Endothelial cell of umbilical vein (primary cell): ENCODE measurements around the gene SKOR1.

Experiments used
- CTCF ChIP-seq, 2 donors: IDR thresholded peaks; 1 replicate in 1 of 2; 2 replicates in 1 of 2; pipeline ENCODE4 v1.5.1; 2011; ENCODE audit warnings: low read length in 2 of 2, mild to moderate bottlenecking in 2 of 2, moderate library complexity in 2 of 2, control low read depth in 1 of 2, inconsistent platforms in 1 of 2, low read depth in 1 of 2; ENCODE audit not compliant: insufficient read depth in 1 of 2; ENCODE audit errors: extremely low read depth in 1 of 2
- MAX ChIP-seq: IDR thresholded peaks from 2 replicates; pipeline ENCODE4 v1.6.1; 2011; ENCODE audit not compliant: insufficient read depth, insufficient read length
- POLR2A ChIP-seq: IDR thresholded peaks from 2 replicates; pipeline ENCODE4 v1.6.1; 2012; ENCODE audit warnings: low read depth, mild to moderate bottlenecking, control low read depth, low read length
- POLR2AphosphoS5 ChIP-seq: IDR thresholded peaks from 2 replicates; pipeline ENCODE4 v1.6.1; 2012; ENCODE audit warnings: low read depth, mild to moderate bottlenecking, control low read depth, low read length, moderate library complexity; ENCODE audit not compliant: insufficient read depth

GRCh38 chr15:67839929-67840748 is 14.8 kb downstream of the SKOR1 start, which contains the start of gene RNU6-1:
- peak; percentile 85 for TF ChIP-seq POLR2A
- TF ChIP-seq CTCF (IDR thresholded peaks at IDR 0.05; ENCODE audit: extremely low read depth in 1 of 2, insufficient read depth in 1 of 2, low read depth in 1 of 2, low read length in 2 of 2): no peak
- TF ChIP-seq MAX: peak; percentile 96
- TF ChIP-seq POLR2AphosphoS5: peak; percentile 85
